ENCODE results near the gene PTCH2.

- no peak for TF ChIP-seq CTCF (IDR thresholded peaks at IDR 0.05)
- no peak for TF ChIP-seq POLR2A (IDR thresholded peaks at IDR 0.05)
Measured at GRCh38 chr1:44847845-44848244, 4.8 kb upstream of the PTCH2 start.
